Loucy (cell line): ENCODE measurements around the gene SCN8A.

Experiments
- EZH2phosphoT487 ChIP-seq: fragments of 200-600 bp; IDR thresholded peaks from 2 replicates; pipeline ENCODE4 v1.6.1; 2018; ENCODE audit warnings: antibody characterized with exemption, mild to moderate bottlenecking, moderate library complexity, borderline replicate concordance
- TF ChIP-seq, protein P1 (sequence below): fragments of 200-600 bp; sonication (generic); conservative IDR thresholded peaks from 2 replicates; pipeline ENCODE4 v1.5.1; 2014; ENCODE audit warnings: mild to moderate bottlenecking, antibody characterized with exemption, low read length

- TF ChIP-seq, protein P1, sequence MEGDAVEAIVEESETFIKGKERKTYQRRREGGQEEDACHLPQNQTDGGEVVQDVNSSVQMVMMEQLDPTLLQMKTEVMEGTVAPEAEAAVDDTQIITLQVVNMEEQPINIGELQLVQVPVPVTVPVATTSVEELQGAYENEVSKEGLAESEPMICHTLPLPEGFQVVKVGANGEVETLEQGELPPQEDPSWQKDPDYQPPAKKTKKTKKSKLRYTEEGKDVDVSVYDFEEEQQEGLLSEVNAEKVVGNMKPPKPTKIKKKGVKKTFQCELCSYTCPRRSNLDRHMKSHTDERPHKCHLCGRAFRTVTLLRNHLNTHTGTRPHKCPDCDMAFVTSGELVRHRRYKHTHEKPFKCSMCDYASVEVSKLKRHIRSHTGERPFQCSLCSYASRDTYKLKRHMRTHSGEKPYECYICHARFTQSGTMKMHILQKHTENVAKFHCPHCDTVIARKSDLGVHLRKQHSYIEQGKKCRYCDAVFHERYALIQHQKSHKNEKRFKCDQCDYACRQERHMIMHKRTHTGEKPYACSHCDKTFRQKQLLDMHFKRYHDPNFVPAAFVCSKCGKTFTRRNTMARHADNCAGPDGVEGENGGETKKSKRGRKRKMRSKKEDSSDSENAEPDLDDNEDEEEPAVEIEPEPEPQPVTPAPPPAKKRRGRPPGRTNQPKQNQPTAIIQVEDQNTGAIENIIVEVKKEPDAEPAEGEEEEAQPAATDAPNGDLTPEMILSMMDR = no peak
- no peak for TF ChIP-seq EZH2phosphoT487
Observed at GRCh38 chr12:51740536-51740935, 149.5 kb downstream of the SCN8A start.
